WTC11 (cell line): ENCODE measurements around the gene OOSP1. TPM values are rescaled to one million over a fixed set of nuclear protein-coding genes. Genes with fewer than 3 reads are reported as not detected.

Experiments used
- ATAC-seq: fragments of 200-7000 bp; cut with Tn5 transposase; 2 replicates; pipeline ENCODE4 v1.10.0; 2021; ENCODE audit warnings: mild to moderate bottlenecking, moderate library complexity
- CTCF ChIA-PET: fragments of 300-600 bp; sonication (Branson Sonifier 250); formaldehyde crosslinking; loops from one replicate; lab custom pipeline; 2021; ENCODE audit warnings: antibody characterized with exemption; lab: Charles Lee
- POLR2A ChIA-PET: fragments of 350-600 bp; sonication (Branson Sonifier 250); formaldehyde crosslinking; loops from one replicate; lab custom pipeline; 2021; ENCODE audit warnings: antibody characterized with exemption; lab: Charles Lee
- DNase-seq: peaks from one replicate; pipeline ENCODE4 v3.0.0; 2021; ENCODE audit warnings: low spot score
- H3K27ac Mint-ChIP-seq: 2 replicates; pipeline ENCODE4 v1.8.0; 2021; ENCODE audit warnings: mixed read lengths
- H3K27me3 Mint-ChIP-seq: 2 replicates; pipeline ENCODE4 v1.8.0; 2021; ENCODE audit warnings: low read depth, mild to moderate bottlenecking, moderate library complexity, mixed read lengths
- H3K36me3 Mint-ChIP-seq: 2 replicates; pipeline ENCODE4 v1.8.0; 2021; ENCODE audit warnings: mixed read lengths
- H3K4me1 Mint-ChIP-seq: 2 replicates; pipeline ENCODE4 v1.8.0; 2022; ENCODE audit warnings: mixed read lengths
- H3K4me3 Mint-ChIP-seq: 2 replicates; pipeline ENCODE4 v1.8.0; 2021; ENCODE audit warnings: mild to moderate bottlenecking, moderate library complexity, mixed read lengths
- H3K9me3 Mint-ChIP-seq: 2 replicates; pipeline ENCODE4 v1.8.0; 2021; ENCODE audit warnings: mixed read lengths
- FOXK1 ChIP-seq: sonication (generic); formaldehyde crosslinking; IDR thresholded peaks from 2 replicates; pipeline ENCODE4 v1.8.0; 2022; ENCODE audit warnings: mild to moderate bottlenecking, moderate library complexity, missing genetic modification reagents
- FOXP1 ChIP-seq: sonication (generic); formaldehyde crosslinking; IDR thresholded peaks from 2 replicates; pipeline ENCODE4 v1.8.0; 2022; ENCODE audit warnings: missing genetic modification reagents, mild to moderate bottlenecking, moderate library complexity, borderline replicate concordance
- JAZF1 ChIP-seq: fragments of 250-450 bp; sonication (Bioruptor Pico); IDR thresholded peaks from 2 replicates; pipeline ENCODE4 v1.9.0; 2021; ENCODE audit warnings: moderate library complexity, mild to moderate bottlenecking, inconsistent platforms
- NR1H2 ChIP-seq: sonication (generic); formaldehyde crosslinking; IDR thresholded peaks from 2 replicates; pipeline ENCODE4 v1.9.0; 2021; ENCODE audit warnings: mild to moderate bottlenecking, moderate library complexity, missing genetic modification reagents
- RORB ChIP-seq: fragments of 250-450 bp; sonication (Bioruptor Pico); IDR thresholded peaks from 2 replicates; pipeline ENCODE4 v1.9.0; 2021; ENCODE audit warnings: mild to moderate bottlenecking
- SMAD3 ChIP-seq: sonication (generic); formaldehyde crosslinking; IDR thresholded peaks from 2 replicates; pipeline ENCODE4 v1.8.0; 2022; ENCODE audit warnings: missing genetic modification reagents, mild to moderate bottlenecking, borderline replicate concordance
- ZBTB21 ChIP-seq: sonication (generic); formaldehyde crosslinking; IDR thresholded peaks from 2 replicates; pipeline ENCODE4 v1.8.1; 2023; ENCODE audit warnings: mild to moderate bottlenecking, missing genetic modification reagents, borderline replicate concordance
- ZNF121 ChIP-seq: sonication (generic); formaldehyde crosslinking; IDR thresholded peaks from 2 replicates; pipeline ENCODE4 v1.8.0; 2023; ENCODE audit warnings: missing genetic modification reagents
- ZNF671 ChIP-seq: fragments of 250-450 bp; sonication (Bioruptor Pico); IDR thresholded peaks from 2 replicates; pipeline ENCODE4 v1.8.0; 2021; ENCODE audit warnings: mild to moderate bottlenecking
- total RNA-seq: library from RNA; stranded (reverse); gene quantifications from 3 replicates; pipeline ENCODE4 v1.2.3, GENCODE V29; 2021
- TF ChIP-seq, protein P1 (sequence below): sonication (generic); formaldehyde crosslinking; IDR thresholded peaks from 2 replicates; pipeline ENCODE4 v1.8.0; 2023; ENCODE audit warnings: missing genetic modification reagents
- TF ChIP-seq, protein P2 (sequence below): fragments of 250-450 bp; sonication (Bioruptor Pico); IDR thresholded peaks from 2 replicates; pipeline ENCODE4 v2.1.2; 2022; ENCODE audit warnings: mild to moderate bottlenecking, moderate library complexity
- TF ChIP-seq, protein P3 (sequence below): sonication (generic); formaldehyde crosslinking; IDR thresholded peaks from 2 replicates; pipeline ENCODE4 v1.8.1; 2023; ENCODE audit warnings: mild to moderate bottlenecking, missing genetic modification reagents, moderate library complexity
- TF ChIP-seq, protein P4 (sequence below): fragments of 250-450 bp; sonication (Bioruptor Pico); IDR thresholded peaks from 2 replicates; pipeline ENCODE4 v1.9.0; 2021; ENCODE audit warnings: moderate library complexity, mild to moderate bottlenecking, inconsistent platforms, borderline replicate concordance
- TF ChIP-seq, protein P5 (sequence below): sonication (generic); formaldehyde crosslinking; IDR thresholded peaks from 2 replicates; pipeline ENCODE4 v1.8.0; 2022; ENCODE audit warnings: mild to moderate bottlenecking, missing genetic modification reagents
- TF ChIP-seq, protein P6 (sequence below): sonication (generic); formaldehyde crosslinking; IDR thresholded peaks from 2 replicates; pipeline ENCODE4 v1.8.1; 2022; ENCODE audit warnings: mild to moderate bottlenecking, missing genetic modification reagents, moderate library complexity, borderline replicate concordance
- TF ChIP-seq, protein P7 (sequence below): sonication (generic); formaldehyde crosslinking; IDR thresholded peaks from 2 replicates; pipeline ENCODE4 v1.8.1; 2022; ENCODE audit warnings: missing genetic modification reagents, borderline replicate concordance
- TF ChIP-seq, protein P8 (sequence below): sonication (generic); formaldehyde crosslinking; IDR thresholded peaks from 2 replicates; pipeline ENCODE4 v1.8.0; 2023; ENCODE audit warnings: missing genetic modification reagents, mild to moderate bottlenecking, borderline replicate concordance

OOSP1 gene
- total RNA-seq, 1 experiment from 2014 or later, result not detected

DNA sequence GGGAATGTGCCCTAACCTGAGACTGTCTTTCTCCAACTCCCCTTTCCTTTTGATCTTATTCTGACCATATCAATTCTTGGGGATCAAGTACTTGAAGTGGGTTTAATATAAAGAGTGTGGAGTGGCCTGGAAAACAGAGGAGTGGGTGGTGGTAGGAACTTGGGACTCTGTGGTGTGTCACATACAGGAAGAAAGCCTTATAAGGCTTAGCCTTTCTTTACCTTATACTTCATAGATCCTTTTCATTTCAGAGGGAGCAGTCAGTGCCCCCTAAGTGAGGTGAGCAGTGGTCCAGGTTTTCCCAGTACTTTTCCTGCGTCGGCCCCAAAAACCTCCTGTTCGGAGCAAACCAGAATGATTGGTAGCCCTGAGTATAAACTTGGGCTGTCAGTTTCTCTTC, 486 bp downstream of the OOSP1 start:
- DNase-seq (no peak), ATAC-seq (no peak)
- TF ChIP-seq, protein P1, sequence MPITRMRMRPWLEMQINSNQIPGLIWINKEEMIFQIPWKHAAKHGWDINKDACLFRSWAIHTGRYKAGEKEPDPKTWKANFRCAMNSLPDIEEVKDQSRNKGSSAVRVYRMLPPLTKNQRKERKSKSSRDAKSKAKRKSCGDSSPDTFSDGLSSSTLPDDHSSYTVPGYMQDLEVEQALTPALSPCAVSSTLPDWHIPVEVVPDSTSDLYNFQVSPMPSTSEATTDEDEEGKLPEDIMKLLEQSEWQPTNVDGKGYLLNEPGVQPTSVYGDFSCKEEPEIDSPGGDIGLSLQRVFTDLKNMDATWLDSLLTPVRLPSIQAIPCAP (CRISPR knock-in tag), result no peak
- TF ChIP-seq FOXK1 (CRISPR knock-in tag) (no peak), RORB (CRISPR knock-in tag) (no peak), ZNF671 (no peak), ZNF121 (CRISPR knock-in tag) (no peak), SMAD3 (no peak), ZBTB21 (CRISPR knock-in tag) (no peak)
- TF ChIP-seq, protein P2, sequence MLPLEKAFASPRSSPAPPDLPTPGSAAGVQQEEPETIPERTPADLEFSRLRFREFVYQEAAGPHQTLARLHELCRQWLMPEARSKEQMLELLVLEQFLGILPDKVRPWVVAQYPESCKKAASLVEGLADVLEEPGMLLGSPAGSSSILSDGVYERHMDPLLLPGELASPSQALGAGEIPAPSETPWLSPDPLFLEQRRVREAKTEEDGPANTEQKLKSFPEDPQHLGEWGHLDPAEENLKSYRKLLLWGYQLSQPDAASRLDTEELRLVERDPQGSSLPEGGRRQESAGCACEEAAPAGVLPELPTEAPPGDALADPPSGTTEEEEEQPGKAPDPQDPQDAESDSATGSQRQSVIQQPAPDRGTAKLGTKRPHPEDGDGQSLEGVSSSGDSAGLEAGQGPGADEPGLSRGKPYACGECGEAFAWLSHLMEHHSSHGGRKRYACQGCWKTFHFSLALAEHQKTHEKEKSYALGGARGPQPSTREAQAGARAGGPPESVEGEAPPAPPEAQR (CRISPR knock-in tag), result no peak
- TF ChIP-seq, protein P3, sequence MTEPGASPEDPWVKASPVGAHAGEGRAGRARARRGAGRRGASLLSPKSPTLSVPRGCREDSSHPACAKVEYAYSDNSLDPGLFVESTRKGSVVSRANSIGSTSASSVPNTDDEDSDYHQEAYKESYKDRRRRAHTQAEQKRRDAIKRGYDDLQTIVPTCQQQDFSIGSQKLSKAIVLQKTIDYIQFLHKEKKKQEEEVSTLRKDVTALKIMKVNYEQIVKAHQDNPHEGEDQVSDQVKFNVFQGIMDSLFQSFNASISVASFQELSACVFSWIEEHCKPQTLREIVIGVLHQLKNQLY, result no peak
- TF ChIP-seq, protein P4, sequence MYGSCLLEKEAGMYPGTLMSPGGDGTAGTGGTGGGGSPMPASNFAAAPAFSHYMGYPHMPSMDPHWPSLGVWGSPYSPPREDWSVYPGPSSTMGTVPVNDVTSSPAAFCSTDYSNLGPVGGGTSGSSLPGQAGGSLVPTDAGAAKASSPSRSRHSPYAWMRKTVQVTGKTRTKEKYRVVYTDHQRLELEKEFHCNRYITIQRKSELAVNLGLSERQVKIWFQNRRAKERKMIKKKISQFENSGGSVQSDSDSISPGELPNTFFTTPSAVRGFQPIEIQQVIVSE (CRISPR knock-in tag), result no peak
- TF ChIP-seq, protein P5, sequence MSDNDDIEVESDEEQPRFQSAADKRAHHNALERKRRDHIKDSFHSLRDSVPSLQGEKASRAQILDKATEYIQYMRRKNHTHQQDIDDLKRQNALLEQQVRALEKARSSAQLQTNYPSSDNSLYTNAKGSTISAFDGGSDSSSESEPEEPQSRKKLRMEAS (CRISPR knock-in tag), result no peak
- TF ChIP-seq, protein P6, sequence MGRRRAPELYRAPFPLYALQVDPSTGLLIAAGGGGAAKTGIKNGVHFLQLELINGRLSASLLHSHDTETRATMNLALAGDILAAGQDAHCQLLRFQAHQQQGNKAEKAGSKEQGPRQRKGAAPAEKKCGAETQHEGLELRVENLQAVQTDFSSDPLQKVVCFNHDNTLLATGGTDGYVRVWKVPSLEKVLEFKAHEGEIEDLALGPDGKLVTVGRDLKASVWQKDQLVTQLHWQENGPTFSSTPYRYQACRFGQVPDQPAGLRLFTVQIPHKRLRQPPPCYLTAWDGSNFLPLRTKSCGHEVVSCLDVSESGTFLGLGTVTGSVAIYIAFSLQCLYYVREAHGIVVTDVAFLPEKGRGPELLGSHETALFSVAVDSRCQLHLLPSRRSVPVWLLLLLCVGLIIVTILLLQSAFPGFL, result no peak
- TF ChIP-seq, all 79 proteins: peak for 0
- Mint-ChIP-seq H3K27ac (no peak overlapping the region), H3K27me3 (no peaks in the 10 kb centered on the region), H3K36me3 (peaks cover under 1% of the 10 kb centered on the region; the same call in 1 of the 2 replicates), H3K4me1 (peaks cover 5% of the 10 kb centered on the region; the same call in 1 of the 2 replicates), H3K9me3 (peaks cover 11% of the 10 kb centered on the region), H3K4me3 (no peak overlapping the region)
- ChIA-PET POLR2A (no interaction called here), CTCF (no interaction called here)

DNA sequence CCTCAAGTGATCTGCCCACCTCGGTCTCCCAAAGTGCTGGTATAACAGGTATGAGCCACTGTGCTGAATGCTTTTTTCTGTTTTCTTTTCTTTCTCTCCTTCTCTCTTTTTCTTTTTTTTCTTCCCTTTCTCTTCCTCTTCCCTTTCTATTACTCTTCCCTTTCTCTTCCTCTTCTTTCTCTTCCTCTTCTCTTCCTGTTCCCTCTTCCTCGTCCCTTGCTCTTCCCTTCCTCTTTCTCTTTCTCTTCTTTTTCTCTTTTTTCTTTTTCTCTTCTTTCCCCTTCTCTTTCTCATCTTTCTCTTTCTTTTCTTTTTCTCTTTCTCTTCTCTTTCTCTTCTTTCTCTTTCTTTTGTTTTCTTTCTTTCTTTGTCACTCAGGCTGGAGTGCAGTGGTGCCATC, 1.2 kb downstream of the OOSP1 start:
- no peaks in the 10 kb centered on the region for H3K27me3 Mint-ChIP-seq
- no peak overlapping the region for H3K4me3 Mint-ChIP-seq
- no peak overlapping the region for H3K27ac Mint-ChIP-seq
- H3K4me1 Mint-ChIP-seq, result peaks cover 10% of the 10 kb centered on the region
- H3K36me3 Mint-ChIP-seq, result peaks cover 3% of the 10 kb centered on the region; the same call in 1 of the 2 replicates
- ChIA-PET CTCF (interaction anchor here (0.8 kb wide), 1 partner anchor 21 kb away, joined by 8 read pairs; no protein-coding TSS in a partner anchor), POLR2A (no interaction called here)
- ATAC-seq (no peak), DNase-seq (no peak)
- H3K9me3 Mint-ChIP-seq, result peaks cover 15% of the 10 kb centered on the region
- TF ChIP-seq, protein P7, sequence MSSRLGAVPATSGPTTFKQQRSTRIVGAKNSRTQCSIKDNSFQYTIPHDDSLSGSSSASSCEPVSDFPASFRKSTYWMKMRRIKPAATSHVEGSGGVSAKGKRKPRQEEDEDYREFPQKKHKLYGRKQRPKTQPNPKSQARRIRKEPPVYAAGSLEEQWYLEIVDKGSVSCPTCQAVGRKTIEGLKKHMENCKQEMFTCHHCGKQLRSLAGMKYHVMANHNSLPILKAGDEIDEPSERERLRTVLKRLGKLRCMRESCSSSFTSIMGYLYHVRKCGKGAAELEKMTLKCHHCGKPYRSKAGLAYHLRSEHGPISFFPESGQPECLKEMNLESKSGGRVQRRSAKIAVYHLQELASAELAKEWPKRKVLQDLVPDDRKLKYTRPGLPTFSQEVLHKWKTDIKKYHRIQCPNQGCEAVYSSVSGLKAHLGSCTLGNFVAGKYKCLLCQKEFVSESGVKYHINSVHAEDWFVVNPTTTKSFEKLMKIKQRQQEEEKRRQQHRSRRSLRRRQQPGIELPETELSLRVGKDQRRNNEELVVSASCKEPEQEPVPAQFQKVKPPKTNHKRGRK (CRISPR knock-in tag), result 0 out of 2 replicates have a peak, but pooled peaks have one; percentile 9
- TF ChIP-seq FOXK1 (CRISPR knock-in tag) (no peak), FOXP1 (no peak), JAZF1 (CRISPR knock-in tag) (no peak)

DNA sequence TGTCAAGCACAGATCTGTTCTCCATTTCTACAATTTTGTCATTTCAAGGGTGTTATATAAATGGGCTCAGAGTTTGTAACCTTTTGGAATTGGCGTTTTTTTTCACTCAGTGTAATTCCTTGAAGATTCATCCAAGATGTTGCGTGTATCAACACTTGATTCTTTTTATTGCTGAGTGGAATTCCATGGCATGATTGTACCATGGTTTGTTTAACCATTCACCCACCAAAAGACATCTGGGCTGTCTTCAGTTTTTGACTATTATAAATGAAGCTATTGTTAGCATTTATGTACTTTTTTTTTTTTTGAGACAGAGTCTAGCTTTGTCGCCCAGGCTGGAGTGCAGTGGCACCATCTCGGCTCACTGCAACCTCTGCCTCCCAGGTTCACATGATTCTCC, 2.9 kb downstream of the OOSP1 start:
- peaks cover 18% of the 10 kb centered on the region for H3K4me1 Mint-ChIP-seq
- no peak for TF ChIP-seq NR1H2 (CRISPR knock-in tag)
- TF ChIP-seq, protein P8, sequence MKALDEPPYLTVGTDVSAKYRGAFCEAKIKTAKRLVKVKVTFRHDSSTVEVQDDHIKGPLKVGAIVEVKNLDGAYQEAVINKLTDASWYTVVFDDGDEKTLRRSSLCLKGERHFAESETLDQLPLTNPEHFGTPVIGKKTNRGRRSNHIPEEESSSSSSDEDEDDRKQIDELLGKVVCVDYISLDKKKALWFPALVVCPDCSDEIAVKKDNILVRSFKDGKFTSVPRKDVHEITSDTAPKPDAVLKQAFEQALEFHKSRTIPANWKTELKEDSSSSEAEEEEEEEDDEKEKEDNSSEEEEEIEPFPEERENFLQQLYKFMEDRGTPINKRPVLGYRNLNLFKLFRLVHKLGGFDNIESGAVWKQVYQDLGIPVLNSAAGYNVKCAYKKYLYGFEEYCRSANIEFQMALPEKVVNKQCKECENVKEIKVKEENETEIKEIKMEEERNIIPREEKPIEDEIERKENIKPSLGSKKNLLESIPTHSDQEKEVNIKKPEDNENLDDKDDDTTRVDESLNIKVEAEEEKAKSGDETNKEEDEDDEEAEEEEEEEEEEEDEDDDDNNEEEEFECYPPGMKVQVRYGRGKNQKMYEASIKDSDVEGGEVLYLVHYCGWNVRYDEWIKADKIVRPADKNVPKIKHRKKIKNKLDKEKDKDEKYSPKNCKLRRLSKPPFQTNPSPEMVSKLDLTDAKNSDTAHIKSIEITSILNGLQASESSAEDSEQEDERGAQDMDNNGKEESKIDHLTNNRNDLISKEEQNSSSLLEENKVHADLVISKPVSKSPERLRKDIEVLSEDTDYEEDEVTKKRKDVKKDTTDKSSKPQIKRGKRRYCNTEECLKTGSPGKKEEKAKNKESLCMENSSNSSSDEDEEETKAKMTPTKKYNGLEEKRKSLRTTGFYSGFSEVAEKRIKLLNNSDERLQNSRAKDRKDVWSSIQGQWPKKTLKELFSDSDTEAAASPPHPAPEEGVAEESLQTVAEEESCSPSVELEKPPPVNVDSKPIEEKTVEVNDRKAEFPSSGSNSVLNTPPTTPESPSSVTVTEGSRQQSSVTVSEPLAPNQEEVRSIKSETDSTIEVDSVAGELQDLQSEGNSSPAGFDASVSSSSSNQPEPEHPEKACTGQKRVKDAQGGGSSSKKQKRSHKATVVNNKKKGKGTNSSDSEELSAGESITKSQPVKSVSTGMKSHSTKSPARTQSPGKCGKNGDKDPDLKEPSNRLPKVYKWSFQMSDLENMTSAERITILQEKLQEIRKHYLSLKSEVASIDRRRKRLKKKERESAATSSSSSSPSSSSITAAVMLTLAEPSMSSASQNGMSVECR (CRISPR knock-in tag), result no peak
- ATAC-seq, result no peak
- H3K9me3 Mint-ChIP-seq, result peaks cover 24% of the 10 kb centered on the region
- no peak for DNase-seq
- H3K4me3 Mint-ChIP-seq, result no peak overlapping the region
- no peaks in the 10 kb centered on the region for H3K27me3 Mint-ChIP-seq
- POLR2A ChIA-PET, result no interaction called here
- peaks cover 3% of the 10 kb centered on the region; the same call in 1 of the 2 replicates for H3K36me3 Mint-ChIP-seq
- H3K27ac Mint-ChIP-seq, result no peak overlapping the region
- CTCF ChIA-PET, result no interaction called here
